HepG2 (cell line): ENCODE results near the gene PLXNB2. TPM values are rescaled to one million over a fixed set of nuclear protein-coding genes. Genes with fewer than 3 reads are reported as not detected.

Experiments used
- ATAC-seq: fragments of 200-7000 bp; cut with Tn5 transposase; 3 replicates; pipeline ENCODE4 v1.9.1; 2020; ENCODE audit warnings: mild to moderate bottlenecking, moderate library complexity
- BruUV-seq: library from RNA; stranded (reverse); fragments of 400-500 nt; replicated peaks from 2 replicates; lab custom pipeline; 2021; lab: Mats Ljungman, UMichigan
- CTCF ChIA-PET: fragments of 300-600 bp; formaldehyde crosslinking; extraction: SDS; loops from one replicate; lab custom pipeline; 2021; ENCODE audit warnings: low total read pairs, inconsistent platforms, low intra/inter-chr PET ratio; lab: Yijun Ruan, JAX
- POLR2A ChIA-PET: fragments of 350-600 bp; sonication (Branson Sonifier 250); formaldehyde crosslinking; loops from one replicate; lab custom pipeline; 2020; ENCODE audit warnings: antibody characterized with exemption, inconsistent platforms; lab: Yijun Ruan, JAX
- DNase-seq: peaks from one replicate; pipeline ENCODE4 v3.0.0-alpha.2; 2015; ENCODE audit warnings: low spot score
- FAIRE-seq: peaks from 3 replicates; lab custom pipeline; 2011; peaks lifted over from hg19 to GRCh38; lab: Jason Lieb, UNC
- H2AFZ ChIP-seq: one replicate; pipeline ENCODE4 v1.6.1; 2011; ENCODE audit warnings: low read length, inconsistent platforms
- H3K27ac ChIP-seq: fragments of 300-600 bp; 3 replicates; pipeline ENCODE4 v1.8.0; 2011; ENCODE audit warnings: mixed run types, mild to moderate bottlenecking, mixed read lengths, low read length, inconsistent platforms; ENCODE audit not compliant: insufficient read depth; ENCODE audit errors: extremely low read length
- H3K27me3 ChIP-seq, 2 experiments: fragments of 200-600 bp in 1 of 2; 2 replicates in 1 of 2; 3 replicates in 1 of 2; pipeline versions ENCODE4 v1.6.0 to v1.8.0; 2011; ENCODE audit warnings: low read length in 2 of 2, mild to moderate bottlenecking in 2 of 2, moderate library complexity in 2 of 2, inconsistent platforms in 1 of 2; ENCODE audit not compliant: insufficient read depth in 2 of 2, control insufficient read depth in 1 of 2
- H3K36me3 ChIP-seq, 2 experiments: fragments of 200-600 bp in 1 of 2; replicated peaks in 1 of 2; 2 replicates in 1 of 2; 3 replicates in 1 of 2; pipeline versions ENCODE4 v1.5.1 to v1.8.0; 2011; ENCODE audit warnings: low read length in 2 of 2, inconsistent platforms in 1 of 2; ENCODE audit not compliant: insufficient read depth in 2 of 2, control insufficient read depth in 1 of 2
- H3K4me1 ChIP-seq: 2 replicates; pipeline ENCODE4 v1.5.1; 2012; ENCODE audit warnings: low read length, inconsistent platforms; ENCODE audit not compliant: insufficient read depth
- H3K4me2 ChIP-seq: 2 replicates; pipeline ENCODE4 v1.6.0; 2011; ENCODE audit warnings: low read depth, low read length, inconsistent platforms
- H3K4me3 ChIP-seq, 3 experiments: fragments of 200-600 bp in 1 of 3; sonication (generic), shearing (Covaris generic) in 1 of 3; replicated peaks in 1 of 3; 2 replicates each; pipeline ENCODE4 v1.5.1; 2011 to 2016; ENCODE audit warnings: low read length in 3 of 3, inconsistent platforms in 2 of 3, low read depth in 2 of 3, mild to moderate bottlenecking in 2 of 3, control low read depth in 1 of 3, mixed read lengths in 1 of 3; ENCODE audit not compliant: insufficient read depth in 1 of 3
- H3K79me2 ChIP-seq: one replicate; pipeline ENCODE4 v1.6.1; 2011; ENCODE audit warnings: low read length, inconsistent platforms; ENCODE audit not compliant: insufficient read depth
- H3K9ac ChIP-seq: 2 replicates; pipeline ENCODE4 v1.6.0; 2011; ENCODE audit warnings: mild to moderate bottlenecking, low read depth, low read length, inconsistent platforms; ENCODE audit not compliant: insufficient read depth
- H3K9me3 ChIP-seq: 2 replicates; pipeline ENCODE4 v1.5.1; 2012; ENCODE audit warnings: mild to moderate bottlenecking, low read length
- H4K20me1 ChIP-seq: 2 replicates; pipeline ENCODE4 v1.6.0; 2011; ENCODE audit warnings: inconsistent platforms, mild to moderate bottlenecking, low read length, moderate library complexity; ENCODE audit not compliant: insufficient read depth
- BRCA1 ChIP-seq: sonication (generic); formaldehyde crosslinking; IDR thresholded peaks from 2 replicates; pipeline ENCODE4 v1.4.0; 2020; ENCODE audit warnings: missing genetic modification reagents
- ELF1 ChIP-seq: sonication (generic); formaldehyde crosslinking; IDR thresholded peaks from 2 replicates; pipeline ENCODE4 v1.4.0; 2020; ENCODE audit warnings: missing genetic modification reagents
- JARID2 ChIP-seq: sonication (generic); formaldehyde crosslinking; IDR thresholded peaks from 2 replicates; pipeline ENCODE4 v1.8.1; 2023; ENCODE audit warnings: missing genetic modification reagents, inconsistent platforms; ENCODE audit not compliant: insufficient replicate concordance
- ZNF276 ChIP-seq: sonication (generic); formaldehyde crosslinking; IDR thresholded peaks from 2 replicates; pipeline ENCODE4 v1.4.0; 2020; ENCODE audit warnings: mild to moderate bottlenecking, low read depth, missing genetic modification reagents
- WGBS: methylation state at CpG from one replicate; pipeline ENCODE4 v1.1.6; 2017; ENCODE audit warnings: low lambda C conversion rate; 5-methylcytosine and 5-hydroxymethylcytosine counted together
- in situ Hi-C: cut with HindIII; loops from 2 replicates; pipeline ENCODE4 v1.10.0; 2017; ENCODE audit warnings: low pct_unique_long_range_greater_than_20kb; ENCODE audit not compliant: extremely low pct_ligation_motif_present
- intact Hi-C: fragments of 100-400 bp; cut with micrococcal nuclease; formaldehyde crosslinking; loops from one replicate; pipeline ENCODE4 v1.10.0; 2022; ENCODE audit not compliant: unreplicated experiment
- polyA plus RNA-seq, 8 experiments: library from polyadenylated mRNA; depleted of rRNA in 3 of 8; stranded (reverse) in 7 of 8; unstranded in 1 of 8; fragments of >200 nt; fragmentation: Illumina TruSeq in 4 of 8; extraction: Trizol in 4 of 8; gene quantifications; 2 replicates each; pipeline versions ENCODE4 v1.2.1 to v1.2.3, GENCODE V29; 2011 to 2016; ENCODE audit warnings: low read depth in 4 of 8, missing spikeins in 1 of 8, mixed read lengths in 1 of 8; ENCODE audit not compliant: insufficient read depth in 1 of 8
- total RNA-seq, 5 experiments: library from RNA; depleted of rRNA; stranded (reverse); fragments of >200 nt; fragmentation: Illumina TruSeq; extraction: Trizol; gene quantifications; 2 replicates each; pipeline ENCODE4 v1.2.3, GENCODE V29; 2016; ENCODE audit warnings: low read depth in 1 of 5
- TF ChIP-seq, protein P1 (sequence below): sonication (generic); formaldehyde crosslinking; IDR thresholded peaks from 2 replicates; pipeline ENCODE4 v1.4.0; 2020; ENCODE audit warnings: missing genetic modification reagents

PLXNB2 gene
- total and polyA plus RNA-seq, 2 of the 13 experiments (the other 11 are each of a cell fraction or from before 2014, with no cell fraction given) = 32.6 to 68.9 TPM

- H3K4me3 ChIP-seq = peak overlapping the region in 1 of 3 experiments; percentile 62; a peak in 2 of 6 replicates
- CTCF ChIA-PET = no interaction called here
Observed at GRCh38 chr22:50269573-50269969, 37.9 kb downstream of the PLXNB2 start.

More at GRCh38 chr22:50269573-50269969, 37.9 kb downstream of the PLXNB2 start:
- Histone ChIP-seq H3K79me2 (no peaks in the 10 kb centered on the region), H3K27ac (no peak overlapping the region), H3K9ac (no peak overlapping the region), H3K9me3 (no peaks in the 10 kb centered on the region), H3K4me2 (peak overlapping the region; percentile 7; the same call in 1 of the 2 replicates), H3K36me3 (no peaks in the 10 kb centered on the region), H3K4me1 (peaks cover 39% of the 10 kb centered on the region), H3K27me3 (peaks cover 13 to 50% of the 10 kb centered on the region in 2 experiments)
- intact Hi-C loops = no loop called here
- in situ Hi-C loops = no loop called here
- no peak for ATAC-seq
- FAIRE-seq = no peak
- POLR2A ChIA-PET = no interaction called here
- no peak for DNase-seq
- TF ChIP-seq, protein P1, sequence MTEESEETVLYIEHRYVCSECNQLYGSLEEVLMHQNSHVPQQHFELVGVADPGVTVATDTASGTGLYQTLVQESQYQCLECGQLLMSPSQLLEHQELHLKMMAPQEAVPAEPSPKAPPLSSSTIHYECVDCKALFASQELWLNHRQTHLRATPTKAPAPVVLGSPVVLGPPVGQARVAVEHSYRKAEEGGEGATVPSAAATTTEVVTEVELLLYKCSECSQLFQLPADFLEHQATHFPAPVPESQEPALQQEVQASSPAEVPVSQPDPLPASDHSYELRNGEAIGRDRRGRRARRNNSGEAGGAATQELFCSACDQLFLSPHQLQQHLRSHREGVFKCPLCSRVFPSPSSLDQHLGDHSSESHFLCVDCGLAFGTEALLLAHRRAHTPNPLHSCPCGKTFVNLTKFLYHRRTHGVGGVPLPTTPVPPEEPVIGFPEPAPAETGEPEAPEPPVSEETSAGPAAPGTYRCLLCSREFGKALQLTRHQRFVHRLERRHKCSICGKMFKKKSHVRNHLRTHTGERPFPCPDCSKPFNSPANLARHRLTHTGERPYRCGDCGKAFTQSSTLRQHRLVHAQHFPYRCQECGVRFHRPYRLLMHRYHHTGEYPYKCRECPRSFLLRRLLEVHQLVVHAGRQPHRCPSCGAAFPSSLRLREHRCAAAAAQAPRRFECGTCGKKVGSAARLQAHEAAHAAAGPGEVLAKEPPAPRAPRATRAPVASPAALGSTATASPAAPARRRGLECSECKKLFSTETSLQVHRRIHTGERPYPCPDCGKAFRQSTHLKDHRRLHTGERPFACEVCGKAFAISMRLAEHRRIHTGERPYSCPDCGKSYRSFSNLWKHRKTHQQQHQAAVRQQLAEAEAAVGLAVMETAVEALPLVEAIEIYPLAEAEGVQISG (CRISPR knock-in tag) = no peak
- TF ChIP-seq ZNF276 (CRISPR knock-in tag) (no peak), ELF1 (CRISPR knock-in tag) (no peak), JARID2 (CRISPR knock-in tag) (no peak), BRCA1 (CRISPR knock-in tag) (no peak)
- TF ChIP-seq, all 625 proteins: peak for 0
- BruUV-seq = no TSS peak
- H2AFZ ChIP-seq = no peak overlapping the region
- no CpG with 5 or more reads among the region's 18 CpGs for WGBS
- peaks cover 7% of the 10 kb centered on the region; the same call in 1 of the 2 replicates for H4K20me1 ChIP-seq
